ENCODE data around the gene LDLRAD4.

LDLRAD4 gene

DNA sequence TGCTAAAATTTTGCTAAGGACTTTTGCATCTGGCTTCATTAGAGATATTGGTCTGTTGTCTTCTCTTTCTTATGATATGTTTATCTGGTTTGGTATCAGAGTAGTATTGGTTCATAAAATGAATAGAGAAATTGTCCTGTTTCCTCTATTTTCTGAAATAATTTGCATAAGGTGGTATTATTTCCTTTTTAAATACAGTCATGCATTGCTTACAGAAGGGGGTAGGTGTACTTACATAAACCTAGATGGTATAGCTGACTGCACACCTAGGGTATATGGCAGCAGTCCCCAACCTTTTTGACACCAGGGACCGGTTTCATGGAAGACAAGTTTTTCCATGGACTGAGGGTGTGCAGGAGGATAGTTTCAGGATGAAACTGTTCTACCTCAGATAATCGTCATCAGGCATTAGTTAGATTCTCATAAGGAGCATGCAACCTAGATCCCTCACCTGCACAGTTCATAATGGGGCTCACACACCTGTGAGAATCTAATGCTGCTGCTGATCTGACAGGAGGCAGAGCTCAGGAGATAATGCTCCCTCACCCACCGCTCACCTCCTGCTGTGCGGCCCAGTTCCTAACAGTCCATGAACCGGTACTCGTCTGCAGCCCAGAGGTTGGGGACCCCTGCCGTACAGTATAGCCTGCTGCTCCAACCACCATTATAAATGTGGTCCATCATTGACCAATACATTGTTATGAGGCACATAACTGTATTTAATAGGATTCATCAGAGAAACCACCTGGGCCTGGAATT lies 318.6 kb downstream of the LDLRAD4 start:
- Mint-ChIP-seq H3K9me3 (no peaks in the 10 kb centered on the region), H3K27ac (no peak overlapping the region), H3K4me3 (no peak overlapping the region), H3K4me1 (ENCODE audit: low read depth) (peaks cover 80% of the 10 kb centered on the region), H3K36me3 (ENCODE audit: low read depth) (peaks cover 6% of the 10 kb centered on the region), H3K27me3 (no peaks in the 10 kb centered on the region)

DNA sequence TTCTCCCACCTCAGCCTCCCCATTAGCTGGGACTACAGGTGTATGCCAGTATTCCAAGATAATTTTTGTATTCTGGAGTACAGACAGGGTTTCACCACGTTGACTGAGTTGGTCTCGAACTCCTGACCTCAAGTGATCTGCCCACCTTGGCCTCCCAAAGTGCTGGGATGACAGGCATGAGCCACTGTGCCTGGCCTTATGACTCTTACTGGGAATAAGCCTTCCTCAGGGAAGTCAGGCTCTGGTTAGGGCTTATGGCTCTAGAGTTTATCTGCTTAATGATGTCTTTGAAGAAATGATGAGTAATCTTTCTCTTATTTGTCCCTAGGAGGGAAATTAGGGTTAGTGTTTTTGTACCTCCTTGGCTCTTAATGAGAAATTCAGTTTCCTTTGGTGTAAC lies 320.1 kb downstream of the LDLRAD4 start:
- H3K4me3 Mint-ChIP-seq: peak overlapping the region; percentile 21
- peak overlapping the region; percentile 49 for H3K27ac Mint-ChIP-seq
- peaks cover 74% of the 10 kb centered on the region for H3K4me1 Mint-ChIP-seq (ENCODE audit: low read depth)

DNA sequence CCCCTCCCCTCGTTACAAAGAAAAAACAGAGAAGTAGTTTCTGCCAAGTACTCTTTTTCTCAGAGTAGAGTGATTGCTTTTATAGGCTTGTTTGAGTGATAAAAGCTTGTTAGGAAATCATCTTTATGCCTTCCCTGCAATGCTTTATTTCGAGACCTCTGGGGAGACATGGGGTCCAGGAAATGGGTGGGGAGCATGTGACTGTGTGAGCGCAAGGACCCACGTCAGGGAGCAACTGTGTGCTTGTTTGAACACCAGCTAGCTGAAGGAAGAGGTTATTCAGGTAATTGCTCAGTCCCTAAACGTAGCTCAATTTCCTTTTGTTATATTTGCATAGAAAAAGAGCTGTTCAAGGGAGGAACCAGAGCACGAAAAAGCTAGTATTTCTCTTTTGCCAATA lies 320.5 kb downstream of the LDLRAD4 start:
- Mint-ChIP-seq H3K27me3 (no peaks in the 10 kb centered on the region), H3K27ac (peak overlapping the region; percentile 49), H3K36me3 (ENCODE audit: low read depth) (peaks cover 8% of the 10 kb centered on the region), H3K4me1 (ENCODE audit: low read depth) (peaks cover 70% of the 10 kb centered on the region), H3K4me3 (peak overlapping the region; percentile 21), H3K9me3 (no peaks in the 10 kb centered on the region)

More for the DNA sequence above, 320.1 kb downstream of the LDLRAD4 start:
- Mint-ChIP-seq H3K27me3 (no peaks in the 10 kb centered on the region), H3K9me3 (no peaks in the 10 kb centered on the region), H3K36me3 (ENCODE audit: low read depth) (peaks cover 8% of the 10 kb centered on the region)

DNA sequence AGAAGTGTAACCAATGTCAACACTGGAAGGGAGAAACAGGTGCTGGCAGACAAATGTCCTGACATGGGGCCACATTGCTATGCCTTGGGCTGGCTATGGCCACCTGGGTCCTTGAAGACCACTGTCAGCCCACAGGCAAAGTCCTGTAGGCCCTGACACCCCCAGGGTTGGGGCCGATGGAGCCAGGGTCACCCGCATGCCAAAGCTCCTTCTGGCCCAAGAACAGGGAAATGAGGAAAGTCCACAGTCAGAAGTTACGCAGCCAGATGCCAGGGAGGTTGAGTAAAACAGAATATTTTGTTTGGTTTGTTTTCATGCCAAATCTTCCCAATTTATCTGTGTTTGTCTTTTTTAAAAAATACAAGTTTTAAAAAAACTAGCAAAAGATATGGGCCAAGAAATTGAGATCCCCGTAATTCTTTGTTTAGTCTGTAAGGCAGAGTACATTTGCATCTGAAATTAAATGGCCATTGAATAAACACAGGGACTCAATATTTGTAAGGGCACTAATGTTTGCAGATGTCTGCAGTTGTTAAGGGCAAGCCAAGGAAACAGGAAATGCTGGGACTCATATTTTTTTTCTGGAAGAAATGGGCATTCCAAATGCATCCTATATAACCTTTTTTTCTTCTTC lies 321.4 kb downstream of the LDLRAD4 start:
- Mint-ChIP-seq H3K27ac (peak overlapping the region; percentile 74), H3K4me1 (ENCODE audit: low read depth) (peaks cover 61% of the 10 kb centered on the region), H3K4me3 (peak overlapping the region; percentile 63), H3K36me3 (ENCODE audit: low read depth) (peaks cover 8% of the 10 kb centered on the region), H3K27me3 (no peaks in the 10 kb centered on the region), H3K9me3 (no peaks in the 10 kb centered on the region)

DNA sequence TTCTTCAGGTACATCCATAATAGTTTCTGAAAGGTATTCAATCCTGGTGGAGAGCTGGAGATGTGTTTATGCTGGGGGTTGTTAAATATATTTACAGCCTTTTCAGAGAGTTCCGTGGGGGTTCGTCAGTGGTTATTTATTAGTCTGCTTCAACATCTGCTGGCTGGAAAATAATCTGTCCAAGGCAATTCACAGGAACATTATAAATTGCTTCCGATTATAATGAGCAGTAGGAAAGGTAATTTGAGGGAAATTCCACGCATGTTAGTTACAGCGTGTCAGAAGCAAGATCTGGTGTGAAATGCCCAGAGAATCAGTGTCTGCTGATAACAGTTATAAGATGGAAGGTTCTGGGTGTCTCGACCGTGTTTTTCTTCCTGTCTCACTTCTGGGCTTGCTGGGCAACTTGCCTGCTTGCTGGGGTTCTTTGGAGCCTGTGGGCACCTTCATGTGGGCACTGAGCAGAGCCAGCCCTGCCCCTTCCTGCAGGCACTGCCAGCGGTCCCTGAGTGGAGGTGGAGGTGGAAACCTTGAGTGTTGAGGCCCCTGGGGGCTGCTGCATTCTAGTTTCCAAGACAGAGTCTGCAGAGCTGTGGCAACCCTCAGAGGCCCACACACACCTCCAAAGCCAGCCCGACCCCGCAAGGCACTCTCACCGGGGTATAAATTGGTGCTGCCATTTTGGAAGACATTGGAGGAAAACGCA lies 322.1 kb downstream of the LDLRAD4 start:
- H3K27me3 Mint-ChIP-seq: no peaks in the 10 kb centered on the region
- H3K9me3 Mint-ChIP-seq: no peaks in the 10 kb centered on the region
- H3K27ac Mint-ChIP-seq: peak overlapping the region; percentile 74
- H3K36me3 Mint-ChIP-seq (ENCODE audit: low read depth): peaks cover 13% of the 10 kb centered on the region
- H3K4me3 Mint-ChIP-seq: peak overlapping the region; percentile 63
- peaks cover 55% of the 10 kb centered on the region for H3K4me1 Mint-ChIP-seq (ENCODE audit: low read depth)

DNA sequence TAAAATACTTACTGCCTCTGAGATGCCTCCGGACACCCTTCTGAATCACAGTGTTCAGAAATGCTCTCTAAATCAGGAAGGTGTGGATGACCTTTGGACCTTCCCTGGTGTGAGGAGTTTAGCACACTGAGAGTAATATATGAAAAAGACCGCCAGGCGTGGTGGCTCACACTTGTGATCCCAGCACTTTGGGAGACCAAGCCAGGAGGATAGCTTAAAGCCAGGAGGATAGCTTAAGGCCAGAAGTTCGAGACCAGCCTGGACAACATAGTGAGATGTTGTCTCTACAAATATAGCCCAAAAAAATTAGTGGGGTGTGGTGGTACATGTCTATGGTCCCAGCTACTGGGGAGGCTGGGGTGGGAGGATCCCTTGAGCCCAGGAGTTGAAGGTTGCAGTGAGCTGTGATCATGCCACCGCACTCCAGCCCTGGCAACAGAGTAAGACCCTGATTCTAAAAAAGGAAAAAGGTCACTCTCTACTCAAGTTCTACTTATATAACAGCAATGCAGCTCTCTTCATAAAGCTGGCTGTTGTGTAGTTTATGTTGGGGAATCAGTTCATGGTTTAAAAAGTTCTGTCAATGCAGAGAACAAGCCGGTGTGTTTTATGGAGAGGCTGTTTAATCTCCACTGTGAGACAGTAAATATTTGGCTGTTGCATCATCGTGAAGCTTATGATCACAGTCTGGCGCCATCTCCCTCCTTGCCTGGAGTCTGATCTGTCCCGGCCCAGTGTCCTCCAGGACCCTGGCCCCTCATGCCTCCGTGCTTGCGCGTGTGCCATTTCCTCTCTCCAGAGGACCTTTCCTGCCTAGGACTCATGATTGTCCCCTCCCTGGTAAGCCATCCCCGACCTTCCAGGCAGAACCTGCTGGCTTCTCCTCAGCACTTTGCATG lies 323.3 kb downstream of the LDLRAD4 start:
- Mint-ChIP-seq H3K36me3 (ENCODE audit: low read depth) (peaks cover 19% of the 10 kb centered on the region), H3K4me3 (no peak overlapping the region), H3K27me3 (no peaks in the 10 kb centered on the region), H3K27ac (no peak overlapping the region), H3K9me3 (no peaks in the 10 kb centered on the region), H3K4me1 (ENCODE audit: low read depth) (peaks cover 48% of the 10 kb centered on the region)

DNA sequence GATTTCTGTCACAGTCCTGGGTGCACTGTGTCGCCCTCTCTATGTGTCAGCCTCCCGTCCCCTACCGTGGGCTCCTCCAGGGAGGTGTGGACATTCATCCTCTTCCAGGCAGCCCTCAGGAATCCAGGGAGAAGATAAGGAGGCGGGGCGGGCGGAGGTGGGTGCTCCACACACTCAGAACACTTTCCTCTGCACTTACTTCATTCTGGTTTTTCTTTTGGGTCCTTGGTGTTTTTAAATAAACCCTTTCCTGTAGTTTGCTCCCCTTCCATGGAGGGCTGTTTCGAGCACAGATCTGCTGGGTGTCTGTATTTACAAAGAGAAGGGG lies 323.9 kb downstream of the LDLRAD4 start:
- H3K4me3 Mint-ChIP-seq: no peak overlapping the region

DNA sequence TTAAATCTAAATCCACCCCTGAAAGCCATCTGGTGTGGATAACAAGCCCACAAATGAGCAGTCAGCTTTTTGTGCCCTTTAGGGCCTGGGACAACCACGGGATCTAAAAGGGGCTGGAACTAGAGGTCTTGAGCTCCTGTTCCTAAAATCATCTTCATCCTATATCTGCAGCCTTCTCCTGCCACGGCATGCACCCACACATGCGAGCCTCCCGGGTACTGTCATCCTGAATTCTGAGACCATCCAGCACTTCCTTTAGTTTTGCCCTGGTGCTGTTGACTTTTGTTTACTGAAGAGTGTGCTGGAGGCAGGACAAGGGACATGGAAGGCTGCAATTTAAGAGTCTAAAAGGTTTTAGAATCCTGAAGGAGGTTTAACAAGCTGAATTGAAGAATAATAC lies 324.6 kb downstream of the LDLRAD4 start:
- no peaks in the 10 kb centered on the region for H3K9me3 Mint-ChIP-seq
- peaks cover 35% of the 10 kb centered on the region for H3K4me1 Mint-ChIP-seq (ENCODE audit: low read depth)
- H3K27ac Mint-ChIP-seq: no peak overlapping the region
- peaks cover 27% of the 10 kb centered on the region for H3K36me3 Mint-ChIP-seq (ENCODE audit: low read depth)
- H3K4me3 Mint-ChIP-seq: no peak overlapping the region
- no peaks in the 10 kb centered on the region for H3K27me3 Mint-ChIP-seq

More for the DNA sequence above, 323.9 kb downstream of the LDLRAD4 start:
- peaks cover 42% of the 10 kb centered on the region for H3K4me1 Mint-ChIP-seq (ENCODE audit: low read depth)
- no peaks in the 10 kb centered on the region for H3K27me3 Mint-ChIP-seq
- H3K36me3 Mint-ChIP-seq (ENCODE audit: low read depth): peaks cover 23% of the 10 kb centered on the region
- H3K9me3 Mint-ChIP-seq: no peaks in the 10 kb centered on the region
- no peak overlapping the region for H3K27ac Mint-ChIP-seq

DNA sequence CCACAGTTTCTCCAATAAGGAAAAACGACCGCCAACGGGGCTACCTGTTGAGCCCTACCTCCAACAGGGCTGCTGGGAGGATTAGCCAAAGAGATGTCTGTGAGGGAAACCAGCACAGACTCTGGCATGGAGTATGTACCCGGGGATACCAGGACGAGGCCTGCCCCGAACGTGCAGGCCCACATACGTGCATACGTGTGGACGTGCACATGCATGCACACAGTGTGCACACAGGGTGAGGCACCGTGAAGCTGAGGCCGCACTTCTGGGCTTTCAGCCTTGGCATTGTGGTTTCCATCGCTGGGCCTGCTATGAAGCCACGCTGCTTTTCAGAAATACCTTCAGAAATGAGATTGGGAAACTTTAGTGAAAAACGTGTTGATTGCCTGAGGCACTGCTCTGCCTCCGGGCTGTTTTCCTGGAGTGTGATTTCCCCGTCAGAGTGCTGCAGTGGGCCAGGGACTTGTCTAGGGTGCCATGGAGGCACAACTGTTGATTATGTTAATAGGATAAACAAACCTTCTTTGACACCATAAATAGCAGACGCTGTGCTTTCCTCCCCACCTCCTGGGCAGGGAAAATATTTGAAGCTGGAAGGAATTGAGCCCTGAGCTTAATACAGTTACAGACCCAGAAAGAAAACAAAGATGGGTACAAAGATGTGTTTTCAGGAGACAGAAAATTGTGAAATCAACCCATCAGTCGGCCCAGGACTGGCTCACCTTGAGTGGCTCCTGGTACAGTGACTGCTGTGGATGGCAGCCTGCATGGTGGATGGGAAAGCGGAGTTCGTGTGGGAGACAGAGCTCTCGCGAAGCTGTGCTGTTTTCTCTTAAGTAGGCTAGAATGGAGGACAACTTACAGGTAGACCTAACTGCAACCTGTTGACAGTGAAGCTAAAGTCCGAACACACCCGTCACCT lies 325.5 kb downstream of the LDLRAD4 start:
- no peak overlapping the region for H3K27ac Mint-ChIP-seq

DNA sequence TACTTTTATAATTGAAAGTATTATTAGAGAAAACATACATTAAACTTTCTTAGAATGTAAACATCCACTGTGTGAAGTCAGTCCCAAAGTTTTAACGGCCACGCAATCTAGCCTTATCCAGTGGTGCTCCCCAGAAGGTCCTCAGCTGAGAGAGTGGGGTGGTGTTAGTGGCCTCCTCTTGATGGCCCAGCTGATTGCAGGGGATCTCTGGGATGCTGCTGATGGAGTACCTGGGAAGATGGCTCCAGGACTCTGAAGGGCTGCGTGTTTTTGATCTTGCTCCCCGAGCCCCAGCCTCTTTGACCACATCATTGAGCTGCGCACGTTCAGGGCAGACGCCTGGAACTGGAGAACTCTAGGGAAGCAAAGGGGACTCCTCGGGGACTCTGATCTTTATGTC lies 326.4 kb downstream of the LDLRAD4 start:
- H3K4me1 Mint-ChIP-seq (ENCODE audit: low read depth): peaks cover 27% of the 10 kb centered on the region

More for the DNA sequence above, 325.5 kb downstream of the LDLRAD4 start:
- Mint-ChIP-seq H3K4me3 (no peak overlapping the region), H3K9me3 (no peaks in the 10 kb centered on the region), H3K4me1 (ENCODE audit: low read depth) (peaks cover 30% of the 10 kb centered on the region), H3K36me3 (ENCODE audit: low read depth) (peaks cover 27% of the 10 kb centered on the region), H3K27me3 (no peaks in the 10 kb centered on the region)

DNA sequence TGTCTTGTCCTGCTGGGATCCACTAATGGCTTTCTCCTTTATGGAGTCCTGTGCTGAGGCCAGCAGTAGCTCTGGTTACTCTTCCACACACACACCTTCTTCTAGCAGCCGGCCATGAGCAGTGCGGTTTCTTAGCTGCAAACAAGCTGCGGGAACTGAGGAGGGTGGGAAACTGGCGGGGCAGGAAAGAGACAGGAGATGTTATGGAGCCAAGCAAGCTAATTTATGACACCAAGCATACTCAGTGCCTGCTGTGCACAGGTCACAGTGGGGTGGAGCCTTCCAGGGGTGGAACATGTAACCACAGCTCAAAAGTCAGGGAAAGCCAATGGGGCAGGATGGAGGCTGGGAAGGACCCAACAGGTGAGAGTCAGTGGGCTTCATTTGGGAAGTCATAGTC lies 327.0 kb downstream of the LDLRAD4 start:
- Mint-ChIP-seq H3K9me3 (no peaks in the 10 kb centered on the region), H3K4me3 (no peak overlapping the region), H3K27ac (no peak overlapping the region), H3K27me3 (no peaks in the 10 kb centered on the region), H3K4me1 (ENCODE audit: low read depth) (peaks cover 22% of the 10 kb centered on the region), H3K36me3 (ENCODE audit: low read depth) (peaks cover 33% of the 10 kb centered on the region)

More for the DNA sequence above, 326.4 kb downstream of the LDLRAD4 start:
- Mint-ChIP-seq H3K27me3 (no peaks in the 10 kb centered on the region), H3K36me3 (ENCODE audit: low read depth) (peaks cover 28% of the 10 kb centered on the region), H3K27ac (no peak overlapping the region), H3K9me3 (no peaks in the 10 kb centered on the region), H3K4me3 (no peak overlapping the region)

DNA sequence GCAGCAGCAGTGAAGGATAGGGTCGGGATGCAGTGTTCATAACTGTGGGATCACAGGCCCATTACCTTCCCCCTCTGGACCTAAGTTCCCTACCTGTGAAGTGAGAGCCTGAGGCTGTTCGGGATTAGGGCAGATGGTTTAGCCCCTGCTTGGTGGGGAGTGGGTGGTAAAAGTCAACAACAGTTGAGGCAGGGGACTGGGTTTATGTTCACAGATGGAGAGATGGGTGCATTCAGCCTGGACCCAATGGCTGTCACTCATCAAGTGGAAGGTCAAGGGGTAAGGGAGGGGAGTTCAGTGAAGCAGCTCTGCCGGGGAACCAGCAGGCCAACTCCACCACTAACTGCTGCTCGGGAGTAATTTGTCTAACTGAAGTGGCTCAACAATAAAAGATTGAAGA lies 327.4 kb downstream of the LDLRAD4 start:
- H3K4me3 Mint-ChIP-seq: no peak overlapping the region
- H3K27ac Mint-ChIP-seq: no peak overlapping the region
- peaks cover 33% of the 10 kb centered on the region for H3K36me3 Mint-ChIP-seq (ENCODE audit: low read depth)
- H3K9me3 Mint-ChIP-seq: no peaks in the 10 kb centered on the region
- peaks cover 17% of the 10 kb centered on the region for H3K4me1 Mint-ChIP-seq (ENCODE audit: low read depth)
- H3K27me3 Mint-ChIP-seq: no peaks in the 10 kb centered on the region

DNA sequence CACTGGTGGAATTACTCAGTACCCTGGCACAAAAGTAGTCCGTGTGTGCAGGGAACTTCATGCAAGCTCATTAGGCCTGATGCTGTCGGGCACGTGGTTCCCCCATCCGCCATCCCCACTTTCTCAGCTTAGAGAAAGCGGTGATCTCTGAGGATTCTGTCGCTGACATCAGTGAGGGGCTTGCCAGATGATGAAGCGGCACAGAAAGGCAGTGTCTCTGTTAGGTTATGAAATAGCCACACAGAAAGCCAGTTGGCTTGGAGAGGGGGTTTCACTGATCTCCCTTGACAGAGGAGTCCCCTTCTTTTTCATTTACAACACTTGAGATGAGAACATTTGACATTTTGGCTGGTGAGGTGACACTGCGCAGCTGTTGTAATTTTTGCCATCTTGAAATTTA lies 328.1 kb downstream of the LDLRAD4 start:
- Mint-ChIP-seq H3K4me1 (ENCODE audit: low read depth) (peaks cover 10% of the 10 kb centered on the region), H3K27ac (no peak overlapping the region), H3K9me3 (no peaks in the 10 kb centered on the region), H3K36me3 (ENCODE audit: low read depth) (peaks cover 31% of the 10 kb centered on the region), H3K4me3 (no peak overlapping the region), H3K27me3 (no peaks in the 10 kb centered on the region)

DNA sequence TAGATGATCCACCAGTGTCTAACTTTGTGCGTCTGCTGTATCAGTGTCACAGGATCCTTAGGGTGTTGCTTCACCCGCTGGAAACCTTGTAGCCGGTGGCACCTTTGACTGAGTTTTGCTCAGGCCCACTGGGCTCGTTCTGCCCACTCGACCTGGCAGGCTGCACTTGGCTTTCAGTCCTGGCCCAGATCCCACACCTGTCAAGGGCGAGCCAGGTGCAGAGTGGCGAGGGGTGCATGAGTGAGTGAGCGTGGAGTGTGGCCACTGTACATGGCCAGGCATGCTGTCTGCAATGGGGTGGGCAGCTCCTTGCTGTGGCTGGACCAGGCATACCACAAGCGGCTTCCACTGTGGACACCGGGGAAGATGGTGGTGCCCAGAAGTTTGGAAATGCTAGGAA lies 328.8 kb downstream of the LDLRAD4 start:
- no peaks in the 10 kb centered on the region for H3K27me3 Mint-ChIP-seq
- no peak overlapping the region for H3K27ac Mint-ChIP-seq
- peaks cover 8% of the 10 kb centered on the region for H3K4me1 Mint-ChIP-seq (ENCODE audit: low read depth)
- H3K9me3 Mint-ChIP-seq: no peaks in the 10 kb centered on the region
- peaks cover 26% of the 10 kb centered on the region for H3K36me3 Mint-ChIP-seq (ENCODE audit: low read depth)
- H3K4me3 Mint-ChIP-seq: no peak overlapping the region
